ENCODE results near the gene PIK3AP1. TPM values are rescaled to one million over a fixed set of nuclear protein-coding genes. Genes with fewer than 3 reads are reported as not detected.
"Not testable (repeated sequence)": the region's sequence is repeated elsewhere in the genome, so short reads cannot be mapped to it uniquely, and the experiment has no call there.

The PIK3AP1 gene
- total RNA-seq, 1 experiment from 2014 or later = 1.7 TPM

DNA sequence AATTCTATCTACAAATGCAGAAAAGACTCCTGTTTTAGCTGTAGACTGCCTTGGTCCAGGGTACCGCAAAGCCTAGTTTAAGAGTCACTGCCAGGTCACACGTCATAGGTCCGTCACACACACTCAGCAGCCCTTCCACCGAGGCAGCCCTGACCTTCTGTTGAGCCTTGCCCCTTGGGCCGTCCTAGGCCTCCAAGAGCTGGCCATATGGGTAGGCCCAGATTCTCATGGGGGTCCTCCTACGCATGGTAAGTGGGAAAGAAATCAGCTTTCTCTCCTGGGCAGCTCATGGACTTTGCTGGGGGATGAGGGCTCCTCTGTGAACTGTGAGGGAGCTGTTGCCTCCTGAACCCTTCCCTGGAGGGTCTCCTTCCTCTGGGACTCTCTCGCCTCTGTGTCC lies 19.8 kb upstream of the PIK3AP1 start:
- H3K4me2 ChIP-seq (ENCODE audit: insufficient read depth, insufficient read length, low read length) = no peak overlapping the region
- H3K9me3 ChIP-seq (ENCODE audit: control insufficient read depth, low read depth, low read length) = no peaks in the 10 kb centered on the region
- no peaks in the 10 kb centered on the region for H3K27me3 Mint-ChIP-seq (ENCODE audit: low read depth)
- no peaks in the 10 kb centered on the region for H3K9me3 Mint-ChIP-seq
- no peak overlapping the region for H2AFZ ChIP-seq (ENCODE audit: low read length)
- no peaks in the 10 kb centered on the region for H3K36me3 Mint-ChIP-seq (ENCODE audit: insufficient read depth in 1 of 3, low read depth in 3 of 3)
- no peaks in the 10 kb centered on the region for H3K23me2 ChIP-seq (ENCODE audit: insufficient read length, low read depth, low read length, poor library complexity, severe bottlenecking)
- H3K56ac ChIP-seq (ENCODE audit: insufficient read length, low read depth, low read length) = no peak overlapping the region
- no CpG with 5 or more reads among the region's 7 CpGs for WGBS (ENCODE audit: extremely low coverage, insufficient read length, low lambda C conversion rate)
- no peak overlapping the region for H3K4ac ChIP-seq (ENCODE audit: low read depth, low read length)
- no peak overlapping the region for H3T11ph ChIP-seq (ENCODE audit: low read length)
- no peak overlapping the region for H4K91ac ChIP-seq (ENCODE audit: insufficient read length, low read depth, low read length)
- no peaks in the 10 kb centered on the region for H3K27me3 ChIP-seq (ENCODE audit: insufficient read depth, low read length)
- DNase-seq = no peak
- H2AK5ac ChIP-seq (ENCODE audit: insufficient read length, low read length) = no peak overlapping the region
- H2BK20ac ChIP-seq (ENCODE audit: low read depth, low read length, poor library complexity, severe bottlenecking) = no peak overlapping the region
- no peaks in the 10 kb centered on the region for H3K79me1 ChIP-seq (ENCODE audit: insufficient read depth, low read depth, low read length, poor library complexity, severe bottlenecking)
- H3K4me3 Mint-ChIP-seq = no peak overlapping the region
- H2BK120ac ChIP-seq (ENCODE audit: low read depth, low read length, poor library complexity, severe bottlenecking) = no peak overlapping the region
- no peaks in the 10 kb centered on the region for H4K20me1 ChIP-seq (ENCODE audit: control insufficient read depth, insufficient read depth, insufficient read length)
- H3K4me1 ChIP-seq (ENCODE audit: insufficient read depth, low read length) = no peaks in the 10 kb centered on the region
- no peak overlapping the region for H4K8ac ChIP-seq (replicated peaks; ENCODE audit: insufficient read length, low read depth, low read length)
- no peak overlapping the region for H3K14ac ChIP-seq (ENCODE audit: insufficient read depth, low read length)
- H2BK15ac ChIP-seq (ENCODE audit: low read depth, low read length) = no peak overlapping the region; the same call in 1 of the 2 replicates
- H2BK12ac ChIP-seq (ENCODE audit: insufficient read length, low read depth, low read length) = no peak overlapping the region
- H3K27ac Mint-ChIP-seq = no peak overlapping the region; a peak in 1 of 7 replicates
- no peak overlapping the region for H3K9ac ChIP-seq (ENCODE audit: extremely low read depth, insufficient read length, low read length)
- H4K5ac ChIP-seq (ENCODE audit: insufficient read length, low read depth, low read length) = no peak overlapping the region
- no peaks in the 10 kb centered on the region for H3K79me2 ChIP-seq (ENCODE audit: insufficient read depth, low read length)
- H3K23ac ChIP-seq (ENCODE audit: insufficient read length, low read depth, low read length) = no peak overlapping the region
- peaks cover 14 to 25% of the 10 kb centered on the region in 2 experiments for H3K4me1 Mint-ChIP-seq
- no peak overlapping the region for H3K18ac ChIP-seq (ENCODE audit: insufficient read length, low read depth, low read length)
- no peak overlapping the region for H2BK5ac ChIP-seq (ENCODE audit: insufficient read length, low read length)
- TF ChIP-seq, protein P1, sequence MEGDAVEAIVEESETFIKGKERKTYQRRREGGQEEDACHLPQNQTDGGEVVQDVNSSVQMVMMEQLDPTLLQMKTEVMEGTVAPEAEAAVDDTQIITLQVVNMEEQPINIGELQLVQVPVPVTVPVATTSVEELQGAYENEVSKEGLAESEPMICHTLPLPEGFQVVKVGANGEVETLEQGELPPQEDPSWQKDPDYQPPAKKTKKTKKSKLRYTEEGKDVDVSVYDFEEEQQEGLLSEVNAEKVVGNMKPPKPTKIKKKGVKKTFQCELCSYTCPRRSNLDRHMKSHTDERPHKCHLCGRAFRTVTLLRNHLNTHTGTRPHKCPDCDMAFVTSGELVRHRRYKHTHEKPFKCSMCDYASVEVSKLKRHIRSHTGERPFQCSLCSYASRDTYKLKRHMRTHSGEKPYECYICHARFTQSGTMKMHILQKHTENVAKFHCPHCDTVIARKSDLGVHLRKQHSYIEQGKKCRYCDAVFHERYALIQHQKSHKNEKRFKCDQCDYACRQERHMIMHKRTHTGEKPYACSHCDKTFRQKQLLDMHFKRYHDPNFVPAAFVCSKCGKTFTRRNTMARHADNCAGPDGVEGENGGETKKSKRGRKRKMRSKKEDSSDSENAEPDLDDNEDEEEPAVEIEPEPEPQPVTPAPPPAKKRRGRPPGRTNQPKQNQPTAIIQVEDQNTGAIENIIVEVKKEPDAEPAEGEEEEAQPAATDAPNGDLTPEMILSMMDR (conservative IDR thresholded peaks at IDR 0.05) = no peak
- H3K27ac ChIP-seq (ENCODE audit: insufficient read length, low read depth, low read length) = no peak overlapping the region

GRCh38 chr10:96737307-96737902 lies 17.1 kb upstream of the PIK3AP1 start:
- not testable (repeated sequence) for H3K36me3 Mint-ChIP-seq (ENCODE audit: insufficient read depth in 1 of 3, low read depth in 3 of 3); H3K4ac ChIP-seq (ENCODE audit: low read depth, low read length); H3K9ac ChIP-seq (ENCODE audit: extremely low read depth, insufficient read length, low read length); H4K20me1 ChIP-seq (ENCODE audit: control insufficient read depth, insufficient read depth, insufficient read length); H2BK15ac ChIP-seq (ENCODE audit: low read depth, low read length); H3K27me3 ChIP-seq (ENCODE audit: insufficient read depth, low read length); H3K14ac ChIP-seq (ENCODE audit: insufficient read depth, low read length); H3K23me2 ChIP-seq (ENCODE audit: insufficient read length, low read depth, low read length, poor library complexity, severe bottlenecking); H3K27me3 Mint-ChIP-seq (ENCODE audit: low read depth); H2BK5ac ChIP-seq (ENCODE audit: insufficient read length, low read length); H2BK12ac ChIP-seq (ENCODE audit: insufficient read length, low read depth, low read length); H3K9me3 ChIP-seq (ENCODE audit: control insufficient read depth, low read depth, low read length); H3K4me1 ChIP-seq (ENCODE audit: insufficient read depth, low read length); H3T11ph ChIP-seq (ENCODE audit: low read length); H3K27ac ChIP-seq (ENCODE audit: insufficient read length, low read depth, low read length); H3K18ac ChIP-seq (ENCODE audit: insufficient read length, low read depth, low read length); H2AK5ac ChIP-seq (ENCODE audit: insufficient read length, low read length); H4K5ac ChIP-seq (ENCODE audit: insufficient read length, low read depth, low read length); H2BK20ac ChIP-seq (ENCODE audit: low read depth, low read length, poor library complexity, severe bottlenecking); H3K4me2 ChIP-seq (ENCODE audit: insufficient read depth, insufficient read length, low read length); H3K79me2 ChIP-seq (ENCODE audit: insufficient read depth, low read length); H3K9me3 Mint-ChIP-seq; H3K79me1 ChIP-seq (ENCODE audit: insufficient read depth, low read depth, low read length, poor library complexity, severe bottlenecking); H4K91ac ChIP-seq (ENCODE audit: insufficient read length, low read depth, low read length); H3K56ac ChIP-seq (ENCODE audit: insufficient read length, low read depth, low read length); DNase-seq; H4K8ac ChIP-seq (replicated peaks; ENCODE audit: insufficient read length, low read depth, low read length); H2BK120ac ChIP-seq (ENCODE audit: low read depth, low read length, poor library complexity, severe bottlenecking); H3K23ac ChIP-seq (ENCODE audit: insufficient read length, low read depth, low read length); H3K4me3 Mint-ChIP-seq; H2AFZ ChIP-seq (ENCODE audit: low read length)
- peak overlapping the region in 1 of 3 experiments; percentile 45; a peak in 1 of 7 replicates for H3K27ac Mint-ChIP-seq
- H3K4me1 Mint-ChIP-seq = peaks cover 24 to 37% of the 10 kb centered on the region in 2 experiments
- WGBS (ENCODE audit: extremely low coverage, insufficient read length, low lambda C conversion rate) = no CpG with 5 or more reads among the region's 1 CpG

Data from H9 (cell line).